ENCODE measurements around the gene SLC24A3. TPM values are rescaled to one million over a fixed set of nuclear protein-coding genes. Genes with fewer than 3 reads are reported as not detected.

The SLC24A3 gene
- total RNA-seq, 2 experiments from 2014 or later, result not detected

DNA sequence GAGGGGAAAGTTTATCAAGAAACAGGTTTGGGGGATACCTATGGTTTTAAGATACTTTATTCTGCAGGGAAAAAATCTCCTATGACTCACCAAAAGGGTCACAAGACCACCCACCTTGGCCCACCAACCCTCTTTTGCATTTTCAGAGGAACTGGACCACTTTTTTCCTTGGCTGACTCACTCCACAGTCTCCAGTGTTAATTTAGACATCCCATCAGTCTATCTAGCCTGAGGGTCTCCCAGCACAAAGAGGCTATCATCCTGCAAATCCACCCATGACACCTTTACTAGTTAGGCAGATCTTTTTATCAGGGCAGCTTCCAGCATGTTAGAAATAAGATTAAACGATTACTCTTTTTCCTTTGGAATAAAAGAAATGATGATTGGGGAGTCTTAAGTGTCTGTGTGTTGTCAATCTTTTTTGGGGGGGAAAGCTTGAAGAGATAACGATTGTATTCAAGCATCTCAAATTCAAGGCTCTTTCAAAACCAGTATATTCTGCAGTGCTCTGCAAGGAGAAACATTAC is 407.5 kb downstream of the SLC24A3 start:
- Histone ChIP-seq H4K20me1 (ENCODE audit: insufficient read depth, low read length) (no peaks in the 10 kb centered on the region), H3K9me3 (ENCODE audit: low read length) (no peaks in the 10 kb centered on the region), H3K9me2 (ENCODE audit: insufficient read depth, low read length) (no peaks in the 10 kb centered on the region), H3K4me1 (ENCODE audit: insufficient read depth, low read length, poor library complexity, severe bottlenecking) (no peaks in the 10 kb centered on the region), H3K4me3 (ENCODE audit: low read depth, low read length, poor library complexity, severe bottlenecking) (no peak overlapping the region), H3K79me2 (ENCODE audit: insufficient read depth, low read depth, low read length) (no peaks in the 10 kb centered on the region), H3K4me2 (ENCODE audit: low read length) (no peak overlapping the region), H2AFZ (ENCODE audit: low read length) (no peak overlapping the region), H3K36me3 (ENCODE audit: insufficient read depth, low read length) (no peaks in the 10 kb centered on the region), H3K27ac (ENCODE audit: low read depth, low read length, poor library complexity, severe bottlenecking) (no peak overlapping the region)
- no peak for DNase-seq (ENCODE audit: low spot score)
- CTCF ChIA-PET (ENCODE audit: unreplicated experiment), result no interaction called here
- intact Hi-C loops (cut with micrococcal nuclease; ENCODE audit: unreplicated experiment), result no loop called here
- TF ChIP-seq EZH2phosphoT487 (IDR thresholded peaks at IDR 0.05; ENCODE audit: borderline replicate concordance, low read depth, low read length), result no peak
- TF ChIP-seq, protein P1, sequence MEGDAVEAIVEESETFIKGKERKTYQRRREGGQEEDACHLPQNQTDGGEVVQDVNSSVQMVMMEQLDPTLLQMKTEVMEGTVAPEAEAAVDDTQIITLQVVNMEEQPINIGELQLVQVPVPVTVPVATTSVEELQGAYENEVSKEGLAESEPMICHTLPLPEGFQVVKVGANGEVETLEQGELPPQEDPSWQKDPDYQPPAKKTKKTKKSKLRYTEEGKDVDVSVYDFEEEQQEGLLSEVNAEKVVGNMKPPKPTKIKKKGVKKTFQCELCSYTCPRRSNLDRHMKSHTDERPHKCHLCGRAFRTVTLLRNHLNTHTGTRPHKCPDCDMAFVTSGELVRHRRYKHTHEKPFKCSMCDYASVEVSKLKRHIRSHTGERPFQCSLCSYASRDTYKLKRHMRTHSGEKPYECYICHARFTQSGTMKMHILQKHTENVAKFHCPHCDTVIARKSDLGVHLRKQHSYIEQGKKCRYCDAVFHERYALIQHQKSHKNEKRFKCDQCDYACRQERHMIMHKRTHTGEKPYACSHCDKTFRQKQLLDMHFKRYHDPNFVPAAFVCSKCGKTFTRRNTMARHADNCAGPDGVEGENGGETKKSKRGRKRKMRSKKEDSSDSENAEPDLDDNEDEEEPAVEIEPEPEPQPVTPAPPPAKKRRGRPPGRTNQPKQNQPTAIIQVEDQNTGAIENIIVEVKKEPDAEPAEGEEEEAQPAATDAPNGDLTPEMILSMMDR (conservative IDR thresholded peaks at IDR 0.05; ENCODE audit: low read length), result no peak
- POLR2A ChIA-PET, result no interaction called here
- BruUV-seq (replicated peaks), result no TSS peak

DNA sequence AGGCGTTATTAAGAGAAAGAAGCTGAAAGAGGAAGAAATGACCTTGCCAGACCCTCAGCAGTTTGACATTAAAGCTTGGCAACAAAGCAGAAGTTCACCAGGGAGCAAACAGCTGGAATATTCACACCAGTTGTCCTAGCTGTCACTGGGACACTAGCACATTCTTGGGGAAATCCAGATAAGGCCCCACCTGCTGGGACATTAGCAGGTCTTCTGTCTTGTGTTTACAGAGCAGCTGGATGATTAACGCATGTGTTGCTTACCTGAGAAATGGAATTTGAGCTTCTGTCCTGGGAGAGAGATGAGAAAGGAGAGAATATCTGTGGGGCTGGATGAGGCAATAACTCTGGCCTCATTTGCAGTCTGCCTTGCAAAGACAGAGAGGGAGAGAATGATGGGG is 408.0 kb downstream of the SLC24A3 start:
- no peaks in the 10 kb centered on the region for H3K79me2 ChIP-seq (ENCODE audit: insufficient read depth, low read depth, low read length)
- no peak overlapping the region for H3K4me2 ChIP-seq (ENCODE audit: low read length)
- H3K4me3 ChIP-seq (ENCODE audit: low read depth, low read length, poor library complexity, severe bottlenecking), result no peak overlapping the region
- no peaks in the 10 kb centered on the region for H4K20me1 ChIP-seq (ENCODE audit: insufficient read depth, low read length)
- H3K27ac ChIP-seq (ENCODE audit: low read depth, low read length, poor library complexity, severe bottlenecking), result no peak overlapping the region
- no peaks in the 10 kb centered on the region for H3K4me1 ChIP-seq (ENCODE audit: insufficient read depth, low read length, poor library complexity, severe bottlenecking)
- H3K36me3 ChIP-seq (ENCODE audit: insufficient read depth, low read length), result no peaks in the 10 kb centered on the region
- DNase-seq (ENCODE audit: low spot score), result no peak
- intact Hi-C loops (cut with micrococcal nuclease; ENCODE audit: unreplicated experiment), result no loop called here
- H3K9me3 ChIP-seq (ENCODE audit: low read length), result no peaks in the 10 kb centered on the region
- no TSS peak for BruUV-seq (replicated peaks)
- H2AFZ ChIP-seq (ENCODE audit: low read length), result no peak overlapping the region
- no peaks in the 10 kb centered on the region for H3K9me2 ChIP-seq (ENCODE audit: insufficient read depth, low read length)
- TF ChIP-seq EZH2phosphoT487 (IDR thresholded peaks at IDR 0.05; ENCODE audit: borderline replicate concordance, low read depth, low read length), result no peak
- TF ChIP-seq, protein P1 (conservative IDR thresholded peaks at IDR 0.05; ENCODE audit: low read length), result no peak
- ChIA-PET CTCF (ENCODE audit: unreplicated experiment) (no interaction called here), POLR2A (interaction anchor here (0.6 kb wide), 1 partner anchor 20 kb away, joined by 4 read pairs; no protein-coding TSS in a partner anchor)

DNA sequence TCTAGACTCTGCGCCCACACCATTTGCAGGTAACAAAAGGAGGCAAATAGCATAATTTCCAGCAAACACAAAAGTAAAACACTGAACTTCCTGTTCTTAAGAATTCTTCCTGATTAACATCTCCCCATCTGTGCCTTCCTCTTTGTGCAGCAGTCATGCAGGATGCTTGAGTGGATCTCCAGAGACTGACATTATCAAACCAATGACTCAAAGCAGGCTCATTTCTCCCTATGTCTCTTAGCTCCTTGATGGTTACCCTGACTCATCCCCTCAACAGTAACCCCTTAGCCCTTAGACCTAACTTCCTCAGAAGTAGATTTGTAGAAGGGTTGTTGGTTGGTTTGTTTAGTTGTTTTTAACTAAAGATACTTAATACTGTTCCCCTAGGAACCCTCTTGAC is 408.6 kb downstream of the SLC24A3 start:
- TF ChIP-seq EZH2phosphoT487 (IDR thresholded peaks at IDR 0.05; ENCODE audit: borderline replicate concordance, low read depth, low read length), result no peak
- TF ChIP-seq, protein P1 (conservative IDR thresholded peaks at IDR 0.05; ENCODE audit: low read length), result no peak
- no peaks in the 10 kb centered on the region for H3K36me3 ChIP-seq (ENCODE audit: insufficient read depth, low read length)
- H3K79me2 ChIP-seq (ENCODE audit: insufficient read depth, low read depth, low read length), result no peaks in the 10 kb centered on the region
- no peaks in the 10 kb centered on the region for H4K20me1 ChIP-seq (ENCODE audit: insufficient read depth, low read length)
- H3K4me1 ChIP-seq (ENCODE audit: insufficient read depth, low read length, poor library complexity, severe bottlenecking), result no peaks in the 10 kb centered on the region
- no peak for DNase-seq (ENCODE audit: low spot score)
- CTCF ChIA-PET (ENCODE audit: unreplicated experiment), result no interaction called here
- no peaks in the 10 kb centered on the region for H3K9me3 ChIP-seq (ENCODE audit: low read length)
- POLR2A ChIA-PET, result interaction anchor here (0.6 kb wide), 1 partner anchor 19 kb away, joined by 4 read pairs; no protein-coding TSS in a partner anchor
- BruUV-seq (replicated peaks), result no TSS peak
- H3K4me2 ChIP-seq (ENCODE audit: low read length), result no peak overlapping the region
- no peaks in the 10 kb centered on the region for H3K9me2 ChIP-seq (ENCODE audit: insufficient read depth, low read length)
- intact Hi-C loops (cut with micrococcal nuclease; ENCODE audit: unreplicated experiment), result no loop called here
- no peak overlapping the region for H2AFZ ChIP-seq (ENCODE audit: low read length)
- no peak overlapping the region for H3K27ac ChIP-seq (ENCODE audit: low read depth, low read length, poor library complexity, severe bottlenecking)
- no peak overlapping the region for H3K4me3 ChIP-seq (ENCODE audit: low read depth, low read length, poor library complexity, severe bottlenecking)

All from OCI-LY7 (cell line).